OCI-LY7 (cell line): ENCODE data around the gene ERICH3. TPM values are rescaled to one million over a fixed set of nuclear protein-coding genes. Genes with fewer than 3 reads are reported as not detected.

Experiments used
- BruUV-seq: library from RNA; stranded (reverse); fragments of 400-500 nt; replicated peaks from 2 replicates; lab custom pipeline; 2021; lab: Mats Ljungman, UMichigan
- CTCF ChIA-PET: fragments of 300-600 bp; sonication (Branson Sonifier 250); formaldehyde crosslinking; loops from one replicate; lab custom pipeline; 2022; ENCODE audit warnings: antibody characterized with exemption; ENCODE audit not compliant: unreplicated experiment; lab: Charles Lee
- POLR2A ChIA-PET: fragments of 300-600 bp; sonication (Branson Sonifier 250); formaldehyde crosslinking; loops from one replicate; lab custom pipeline; 2022; ENCODE audit warnings: antibody characterized with exemption; lab: Charles Lee
- DNase-seq: peaks from one replicate; pipeline ENCODE4 v3.0.0-alpha.2; 2015; ENCODE audit warnings: low spot score
- H2AFZ ChIP-seq: fragments of 200-600 bp; sonication (generic), shearing (Covaris generic); 2 replicates; pipeline ENCODE4 v1.6.1; 2014; ENCODE audit warnings: mild to moderate bottlenecking, antibody characterized with exemption, low read length, moderate library complexity
- H3K27ac ChIP-seq: fragments of 200-600 bp; sonication (generic); 2 replicates; pipeline ENCODE4 v1.5.1; 2014; ENCODE audit warnings: mixed run types, low read depth, mild to moderate bottlenecking, moderate library complexity, low read length, inconsistent platforms; ENCODE audit not compliant: poor library complexity, severe bottlenecking
- H3K36me3 ChIP-seq: fragments of 200-600 bp; sonication (generic); 2 replicates; pipeline ENCODE4 v1.6.1; 2014; ENCODE audit warnings: mild to moderate bottlenecking, antibody characterized with exemption, low read length, moderate library complexity, mixed read lengths; ENCODE audit not compliant: insufficient read depth
- H3K4me1 ChIP-seq: fragments of 200-600 bp; sonication (generic); 2 replicates; pipeline ENCODE4 v1.5.1; 2014; ENCODE audit warnings: mild to moderate bottlenecking, low read length; ENCODE audit not compliant: insufficient read depth, poor library complexity, severe bottlenecking
- H3K4me2 ChIP-seq: fragments of 200-600 bp; sonication (generic); 2 replicates; pipeline ENCODE4 v1.6.1; 2014; ENCODE audit warnings: mild to moderate bottlenecking, low read length
- H3K4me3 ChIP-seq: fragments of 200-600 bp; sonication (generic); 2 replicates; pipeline ENCODE4 v1.5.1; 2014; ENCODE audit warnings: mild to moderate bottlenecking, low read depth, low read length; ENCODE audit not compliant: poor library complexity, severe bottlenecking
- H3K79me2 ChIP-seq: fragments of 200-600 bp; sonication (generic); 2 replicates; pipeline ENCODE4 v1.6.1; 2016; ENCODE audit warnings: low read depth, mild to moderate bottlenecking, low read length, moderate library complexity, mixed read lengths; ENCODE audit not compliant: insufficient read depth
- H3K9me2 ChIP-seq: fragments of 200-600 bp; sonication (generic); 2 replicates; pipeline ENCODE4 v1.6.1; 2016; ENCODE audit warnings: mild to moderate bottlenecking, low read length, mixed read lengths; ENCODE audit not compliant: insufficient read depth
- H3K9me3 ChIP-seq: fragments of 200-600 bp; sonication (generic); 2 replicates; pipeline ENCODE4 v1.6.1; 2014; ENCODE audit warnings: mild to moderate bottlenecking, mixed run types, low read length, mixed read lengths
- H4K20me1 ChIP-seq: fragments of 200-600 bp; sonication (generic); 2 replicates; pipeline ENCODE4 v1.6.1; 2014; ENCODE audit warnings: mild to moderate bottlenecking, antibody characterized with exemption, low read length, moderate library complexity, mixed read lengths; ENCODE audit not compliant: insufficient read depth
- CTCF ChIP-seq: fragments of 200-600 bp; sonication (generic); conservative IDR thresholded peaks from 2 replicates; pipeline ENCODE4 v1.5.1; 2014; ENCODE audit warnings: mild to moderate bottlenecking, antibody characterized with exemption, low read length, moderate library complexity, mixed read lengths
- EZH2phosphoT487 ChIP-seq: fragments of 200-600 bp; sonication (generic); IDR thresholded peaks from 2 replicates; pipeline ENCODE4 v1.6.1; 2018; ENCODE audit warnings: low read depth, borderline replicate concordance, mild to moderate bottlenecking, mixed run types, antibody characterized with exemption, low read length, moderate library complexity, mixed read lengths
- intact Hi-C: fragments of 100-400 bp; cut with micrococcal nuclease; formaldehyde crosslinking; loops from one replicate; pipeline ENCODE4 v1.10.0; 2022; ENCODE audit not compliant: unreplicated experiment
- total RNA-seq, 2 experiments: library from RNA; depleted of rRNA in 1 of 2; stranded (reverse); fragments of >200 nt in 1 of 2; shearing (Covaris generic) in 1 of 2; gene quantifications; 2 replicates each; pipeline ENCODE4 v1.2.3, GENCODE V29; 2014 to 2022

Gene ERICH3
- total RNA-seq, 2 experiments from 2014 or later: not detected

GRCh38 chr1:74697832-74698231, 24.2 kb upstream of the ERICH3 start:
- Histone ChIP-seq H3K4me1 (peaks cover 18% of the 10 kb centered on the region), H3K27ac (no peak overlapping the region), H3K9me3 (no peaks in the 10 kb centered on the region), H3K4me2 (peak overlapping the region; percentile 29; the same call in 1 of the 2 replicates), H3K79me2 (no peaks in the 10 kb centered on the region), H3K36me3 (no peaks in the 10 kb centered on the region), H4K20me1 (no peaks in the 10 kb centered on the region), H3K4me3 (no peak overlapping the region), H3K9me2 (no peaks in the 10 kb centered on the region), H2AFZ (no peak overlapping the region; the same call in 1 of the 2 replicates)
- ChIA-PET CTCF (no interaction called here), POLR2A (interaction anchor here (0.7 kb wide), 1 partner anchor 1042 kb away, joined by 3 read pairs; no protein-coding TSS in a partner anchor)
- no peak for TF ChIP-seq CTCF
- TF ChIP-seq EZH2phosphoT487: no peak
- intact Hi-C loops: loop anchor here (10.0 kb wide), 1 partner anchor 853 kb away; no protein-coding TSS in a partner anchor
- no TSS peak for BruUV-seq
- DNase-seq: no peak

GRCh38 chr1:74693473-74693872, 19.9 kb upstream of the ERICH3 start:
- H3K27ac ChIP-seq: no peak overlapping the region
- H3K9me2 ChIP-seq: no peaks in the 10 kb centered on the region
- no peak overlapping the region for H2AFZ ChIP-seq
- no peak for TF ChIP-seq CTCF
- TF ChIP-seq EZH2phosphoT487: no peak
- BruUV-seq: no TSS peak
- peaks cover 10% of the 10 kb centered on the region for H3K4me1 ChIP-seq
- ChIA-PET POLR2A (no interaction called here), CTCF (no interaction called here)
- no peaks in the 10 kb centered on the region for H4K20me1 ChIP-seq
- H3K4me3 ChIP-seq: no peak overlapping the region
- no peak for DNase-seq
- H3K4me2 ChIP-seq: no peak overlapping the region
- intact Hi-C loops: loop anchor here (10.0 kb wide), 1 partner anchor 849 kb away; no protein-coding TSS in a partner anchor
- no peaks in the 10 kb centered on the region for H3K36me3 ChIP-seq
- H3K79me2 ChIP-seq: no peaks in the 10 kb centered on the region
- no peaks in the 10 kb centered on the region for H3K9me3 ChIP-seq

GRCh38 chr1:74690909-74691308, 17.3 kb upstream of the ERICH3 start:
- Histone ChIP-seq H3K4me1 (no peaks in the 10 kb centered on the region), H2AFZ (no peak overlapping the region), H4K20me1 (no peaks in the 10 kb centered on the region), H3K79me2 (no peaks in the 10 kb centered on the region), H3K9me3 (no peaks in the 10 kb centered on the region), H3K4me2 (no peak overlapping the region), H3K27ac (no peak overlapping the region), H3K4me3 (no peak overlapping the region), H3K9me2 (no peaks in the 10 kb centered on the region), H3K36me3 (no peaks in the 10 kb centered on the region)
- ChIA-PET CTCF (no interaction called here), POLR2A (interaction anchor here (1.1 kb wide), 1 partner anchor 11 kb away, joined by 3 read pairs; no protein-coding TSS in a partner anchor)
- intact Hi-C loops: loop anchor here (10.0 kb wide), 1 partner anchor 846 kb away; no protein-coding TSS in a partner anchor
- BruUV-seq: no TSS peak
- TF ChIP-seq EZH2phosphoT487: no peak
- TF ChIP-seq CTCF: no peak
- no peak for DNase-seq
